ENCODE measurements around the gene RPS2.
A peak's percentile ranks its signal among the peaks of the same experiment; 100 is the strongest.

The RPS2 gene

GRCh38 chr16:1974157-1975070 lies 9.8 kb upstream of the RPS2 start:
- TF ChIP-seq, protein P1, sequence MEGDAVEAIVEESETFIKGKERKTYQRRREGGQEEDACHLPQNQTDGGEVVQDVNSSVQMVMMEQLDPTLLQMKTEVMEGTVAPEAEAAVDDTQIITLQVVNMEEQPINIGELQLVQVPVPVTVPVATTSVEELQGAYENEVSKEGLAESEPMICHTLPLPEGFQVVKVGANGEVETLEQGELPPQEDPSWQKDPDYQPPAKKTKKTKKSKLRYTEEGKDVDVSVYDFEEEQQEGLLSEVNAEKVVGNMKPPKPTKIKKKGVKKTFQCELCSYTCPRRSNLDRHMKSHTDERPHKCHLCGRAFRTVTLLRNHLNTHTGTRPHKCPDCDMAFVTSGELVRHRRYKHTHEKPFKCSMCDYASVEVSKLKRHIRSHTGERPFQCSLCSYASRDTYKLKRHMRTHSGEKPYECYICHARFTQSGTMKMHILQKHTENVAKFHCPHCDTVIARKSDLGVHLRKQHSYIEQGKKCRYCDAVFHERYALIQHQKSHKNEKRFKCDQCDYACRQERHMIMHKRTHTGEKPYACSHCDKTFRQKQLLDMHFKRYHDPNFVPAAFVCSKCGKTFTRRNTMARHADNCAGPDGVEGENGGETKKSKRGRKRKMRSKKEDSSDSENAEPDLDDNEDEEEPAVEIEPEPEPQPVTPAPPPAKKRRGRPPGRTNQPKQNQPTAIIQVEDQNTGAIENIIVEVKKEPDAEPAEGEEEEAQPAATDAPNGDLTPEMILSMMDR (conservative IDR thresholded peaks at IDR 0.05) = no peak
- H3K27ac ChIP-seq = no peak overlapping the region

DNA sequence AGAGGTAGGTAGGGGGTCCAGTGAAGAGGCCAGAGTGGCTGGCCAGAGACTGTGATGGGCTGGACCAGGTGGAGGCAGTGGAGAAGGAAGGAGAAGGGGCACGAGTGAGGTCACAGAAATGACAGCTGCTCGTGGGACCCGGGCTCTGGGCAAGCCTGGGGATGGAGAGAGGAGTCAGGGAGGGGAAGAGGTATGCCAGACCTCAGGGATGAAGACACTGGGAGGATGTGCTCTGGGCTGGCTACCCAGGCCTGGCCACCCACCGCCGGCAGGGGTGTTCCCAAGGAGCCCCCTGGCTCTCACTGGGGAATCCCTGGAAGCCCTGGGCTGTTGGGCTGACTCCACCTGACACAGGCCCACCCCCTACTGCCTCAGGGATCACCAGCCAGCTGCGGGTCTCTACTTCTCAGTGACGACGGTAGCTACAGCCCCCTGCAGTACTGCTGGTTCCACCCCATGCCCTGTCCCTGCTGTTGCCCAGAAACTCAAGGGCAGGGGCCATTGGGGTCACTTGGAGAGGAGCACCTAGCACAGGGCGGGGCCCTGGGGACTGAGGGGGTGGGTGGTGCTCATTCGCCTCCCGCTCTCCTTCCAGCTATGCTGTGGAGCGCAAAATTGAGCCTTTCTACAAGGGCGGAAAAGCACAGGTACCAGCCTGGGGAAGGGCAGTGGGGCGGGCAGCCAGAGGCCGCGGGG lies 9.0 kb upstream of the RPS2 start:
- no peak overlapping the region for H3K27ac ChIP-seq
- TF ChIP-seq, protein P1 (conservative IDR thresholded peaks at IDR 0.05) = no peak

DNA sequence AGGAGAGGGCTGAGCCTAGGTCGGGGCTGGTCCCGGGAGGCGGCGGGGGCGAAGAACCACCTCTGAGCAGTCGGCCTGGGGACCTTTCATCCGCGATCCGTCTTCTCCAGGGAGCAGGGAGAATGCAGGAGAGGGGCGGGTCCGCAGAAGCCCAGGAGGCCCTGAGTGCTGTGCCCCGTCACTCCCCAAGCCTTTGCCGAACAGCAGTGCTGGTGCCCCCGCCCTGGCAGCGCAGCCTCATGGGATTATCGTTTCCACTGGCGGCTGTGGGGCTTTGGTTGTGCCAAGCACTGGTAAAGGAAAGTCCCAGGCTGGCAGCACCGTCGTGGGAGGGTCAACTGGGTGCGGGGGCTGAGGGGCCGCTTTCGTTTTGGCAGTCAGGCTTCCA lies 7.9 kb upstream of the RPS2 start:
- peak overlapping the region; percentile 79 for H3K27ac ChIP-seq
- TF ChIP-seq, protein P1 (conservative IDR thresholded peaks at IDR 0.05) = no peak

GRCh38 chr16:1971796-1972489 lies 7.3 kb upstream of the RPS2 start, which contains the start of gene TBL3:
TSS of gene TBL3 (plus strand) at chr16:1972053. CDS start at chr16:1972165, 112 bp downstream.
- peak within 1 kb of the TSS; percentile 79 for H3K27ac ChIP-seq
- TF ChIP-seq, protein P1 (conservative IDR thresholded peaks at IDR 0.05) = no peak

DNA sequence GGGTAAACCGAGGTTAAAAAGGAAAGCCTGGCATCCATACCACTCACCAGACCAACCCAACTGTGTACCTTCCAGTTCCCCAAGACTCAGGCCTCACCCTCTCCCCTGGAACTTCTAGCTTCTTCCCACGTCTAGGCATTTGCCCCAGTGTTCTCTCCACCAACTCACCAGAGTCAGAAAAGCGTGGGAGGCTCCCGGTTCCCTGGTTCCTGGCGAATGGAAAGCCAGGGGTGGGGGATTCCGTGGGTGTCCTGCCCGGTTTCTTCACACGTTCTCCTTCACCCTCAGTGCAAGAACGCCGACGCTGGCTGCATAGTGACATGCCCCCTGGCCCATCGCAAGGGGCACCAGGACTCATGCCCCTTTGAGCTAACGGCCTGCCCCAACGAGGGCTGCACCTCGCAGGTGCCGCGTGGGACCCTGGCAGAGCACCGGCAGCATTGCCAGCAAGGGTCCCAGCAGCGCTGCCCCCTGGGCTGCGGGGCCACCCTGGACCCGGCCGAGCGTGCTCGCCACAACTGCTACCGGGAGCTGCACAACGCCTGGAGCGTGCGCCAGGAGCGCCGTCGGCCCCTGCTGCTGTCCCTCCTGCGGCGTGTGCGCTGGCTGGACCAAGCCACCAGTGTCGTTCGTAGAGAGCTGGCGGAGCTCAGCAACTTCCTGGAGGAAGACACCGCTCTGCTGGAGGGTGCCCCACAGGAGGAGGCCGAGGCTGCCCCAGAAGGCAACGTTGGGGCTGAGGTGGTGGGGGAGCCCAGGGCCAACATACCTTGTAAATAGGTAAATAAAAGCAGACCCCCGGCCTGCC lies 3.7 kb upstream of the RPS2 start:
- TF ChIP-seq, protein P1 (conservative IDR thresholded peaks at IDR 0.05) = no peak
- H3K27ac ChIP-seq = no peak overlapping the region

- TF ChIP-seq, protein P1 (conservative IDR thresholded peaks at IDR 0.05) = no peak
- H3K27ac ChIP-seq = peak within 1 kb of the TSS; percentile 84; the same call in 1 of the 2 replicates
These were observed 1.8 kb upstream of the RPS2 start, which contains the start of gene RNF151 for GRCh38 chr16:1966460-1966859. TSS of gene RNF151 (plus strand) at chr16:1966856. CDS start at chr16:1966882, 26 bp downstream.
